SU-DHL-6 (cell line): Measurements from ENCODE around the gene MESP2.

Experiments
- H2AFZ ChIP-seq: fragments of 200-600 bp; sonication (generic); 2 replicates; pipeline ENCODE4 v1.6.1; 2014; ENCODE audit warnings: low read depth, mild to moderate bottlenecking, moderate library complexity, mixed read lengths, antibody characterized with exemption, low read length; ENCODE audit not compliant: severe bottlenecking
- H3F3A ChIP-seq: fragments of 200-600 bp; shearing (Covaris generic); 2 replicates; pipeline ENCODE4 v1.6.0; 2016; ENCODE audit warnings: antibody characterized with exemption, mild to moderate bottlenecking; ENCODE audit not compliant: insufficient read depth
- H3K27ac ChIP-seq: fragments of 200-600 bp; sonication (generic); 2 replicates; pipeline ENCODE4 v1.5.1; 2016; ENCODE audit warnings: low read depth, mild to moderate bottlenecking, low read length, moderate library complexity, mixed read lengths
- H3K27me3 ChIP-seq: fragments of 200-600 bp; sonication (generic), shearing (Covaris generic); 2 replicates; pipeline ENCODE4 v1.6.0; 2014; ENCODE audit warnings: mild to moderate bottlenecking, low read length
- H3K36me3 ChIP-seq: fragments of 200-600 bp; sonication (generic); 2 replicates; pipeline ENCODE4 v1.6.1; 2014; ENCODE audit warnings: mild to moderate bottlenecking, low read length, mixed read lengths
- H3K4me2 ChIP-seq: fragments of 300-600, 200-600 bp; shearing (Covaris generic), sonication (generic); 2 replicates; pipeline ENCODE4 v1.6.0; 2014; ENCODE audit warnings: low read length, low read depth, mild to moderate bottlenecking; ENCODE audit not compliant: poor library complexity, severe bottlenecking
- H3K4me3 ChIP-seq: fragments of 200-600 bp; sonication (generic); 2 replicates; pipeline ENCODE4 v1.5.1; 2014; ENCODE audit warnings: antibody characterized with exemption, low read length, mild to moderate bottlenecking, mixed read lengths; ENCODE audit not compliant: insufficient read depth, poor library complexity, severe bottlenecking
- H3K79me2 ChIP-seq: fragments of 200-600 bp; sonication (generic); 2 replicates; pipeline ENCODE4 v1.6.1; 2014; ENCODE audit warnings: mild to moderate bottlenecking, low read length, moderate library complexity; ENCODE audit not compliant: insufficient read depth
- H3K9ac ChIP-seq: fragments of 200-600 bp; sonication (generic); 2 replicates; pipeline ENCODE4 v1.7.0; 2014; ENCODE audit warnings: mild to moderate bottlenecking, low read length
- H3K9me2 ChIP-seq: fragments of 200-600 bp; sonication (generic); replicated peaks from 2 replicates; pipeline ENCODE4 v1.6.1; 2014; ENCODE audit warnings: low read length; ENCODE audit not compliant: insufficient read depth
- H3K9me3 ChIP-seq: fragments of 200-600 bp; sonication (generic); 2 replicates; pipeline ENCODE4 v1.6.1; 2014; ENCODE audit warnings: low read length, mixed read lengths; ENCODE audit not compliant: insufficient read depth
- H4K20me1 ChIP-seq: fragments of 200-600 bp; sonication (generic); 2 replicates; pipeline ENCODE4 v1.6.1; 2014; ENCODE audit warnings: low read depth, mild to moderate bottlenecking, antibody characterized with exemption, low read length, moderate library complexity, mixed read lengths
- EZH2phosphoT487 ChIP-seq: fragments of 200-600 bp; sonication (generic), shearing (Covaris generic); conservative IDR thresholded peaks from 2 replicates; pipeline ENCODE4 v1.6.1; 2018; ENCODE audit warnings: mild to moderate bottlenecking, antibody characterized with exemption, low read length, moderate library complexity, mixed read lengths
- TF ChIP-seq, protein P1 (sequence below): fragments of 200-600 bp; sonication (generic); IDR thresholded peaks from one replicate; pipeline ENCODE4 v1.5.1; 2017; ENCODE audit warnings: antibody characterized with exemption, mild to moderate bottlenecking, low read length, moderate library complexity; ENCODE audit not compliant: insufficient read depth, poor library complexity, severe bottlenecking

Gene MESP2

DNA sequence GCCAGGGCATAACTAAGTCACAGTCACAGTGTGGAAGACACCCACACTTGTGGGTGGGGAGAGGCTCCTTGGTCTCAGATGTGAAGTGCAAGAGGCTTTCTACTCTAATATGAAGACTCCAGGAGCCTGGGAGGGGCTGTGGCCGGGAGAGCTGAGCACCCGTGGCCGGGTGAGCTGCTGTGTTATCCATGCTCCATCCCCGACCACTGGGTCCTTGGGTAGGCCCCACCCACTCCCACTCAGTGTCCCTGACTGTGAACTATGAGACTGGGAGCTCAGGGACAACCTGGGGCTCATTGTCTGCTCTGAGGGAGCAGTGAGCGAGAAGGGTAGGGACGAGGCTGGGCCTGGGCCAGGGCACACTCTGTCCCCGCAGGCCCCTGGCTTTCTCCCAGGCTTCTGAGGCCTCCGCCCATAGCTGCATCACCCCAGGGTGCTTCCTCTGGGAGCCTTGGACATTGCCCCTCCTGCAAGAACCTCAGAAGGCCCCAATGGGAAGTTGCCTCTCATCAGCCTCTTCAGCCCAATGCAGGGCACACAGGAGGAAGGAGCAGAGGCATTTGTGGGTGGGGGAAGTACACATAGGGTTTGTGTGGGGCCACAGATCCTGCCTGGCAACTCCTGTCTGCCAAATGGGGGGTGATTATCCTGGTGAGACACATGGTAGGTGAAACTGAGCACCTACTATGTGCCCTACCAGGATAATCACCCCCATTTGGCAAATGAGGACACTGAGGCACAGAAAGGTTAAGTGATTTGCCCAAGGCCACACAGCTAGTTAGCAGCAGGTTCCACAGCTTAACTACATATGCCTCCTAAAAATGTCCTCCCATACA is 36.1 kb downstream of the MESP2 start:
- Histone ChIP-seq H3K79me2 (no peaks in the 10 kb centered on the region), H3K4me2 (no peak overlapping the region), H3F3A (no peaks in the 10 kb centered on the region), H3K9ac (no peak overlapping the region), H3K9me2 (no peaks in the 10 kb centered on the region), H3K36me3 (no peaks in the 10 kb centered on the region), H3K9me3 (no peaks in the 10 kb centered on the region), H4K20me1 (no peaks in the 10 kb centered on the region), H3K27me3 (no peaks in the 10 kb centered on the region), H2AFZ (peak overlapping the region; percentile 19), H3K27ac (no peak overlapping the region), H3K4me3 (no peak overlapping the region)
- TF ChIP-seq EZH2phosphoT487, result no peak
- TF ChIP-seq, protein P1, sequence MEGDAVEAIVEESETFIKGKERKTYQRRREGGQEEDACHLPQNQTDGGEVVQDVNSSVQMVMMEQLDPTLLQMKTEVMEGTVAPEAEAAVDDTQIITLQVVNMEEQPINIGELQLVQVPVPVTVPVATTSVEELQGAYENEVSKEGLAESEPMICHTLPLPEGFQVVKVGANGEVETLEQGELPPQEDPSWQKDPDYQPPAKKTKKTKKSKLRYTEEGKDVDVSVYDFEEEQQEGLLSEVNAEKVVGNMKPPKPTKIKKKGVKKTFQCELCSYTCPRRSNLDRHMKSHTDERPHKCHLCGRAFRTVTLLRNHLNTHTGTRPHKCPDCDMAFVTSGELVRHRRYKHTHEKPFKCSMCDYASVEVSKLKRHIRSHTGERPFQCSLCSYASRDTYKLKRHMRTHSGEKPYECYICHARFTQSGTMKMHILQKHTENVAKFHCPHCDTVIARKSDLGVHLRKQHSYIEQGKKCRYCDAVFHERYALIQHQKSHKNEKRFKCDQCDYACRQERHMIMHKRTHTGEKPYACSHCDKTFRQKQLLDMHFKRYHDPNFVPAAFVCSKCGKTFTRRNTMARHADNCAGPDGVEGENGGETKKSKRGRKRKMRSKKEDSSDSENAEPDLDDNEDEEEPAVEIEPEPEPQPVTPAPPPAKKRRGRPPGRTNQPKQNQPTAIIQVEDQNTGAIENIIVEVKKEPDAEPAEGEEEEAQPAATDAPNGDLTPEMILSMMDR, result no peak

DNA sequence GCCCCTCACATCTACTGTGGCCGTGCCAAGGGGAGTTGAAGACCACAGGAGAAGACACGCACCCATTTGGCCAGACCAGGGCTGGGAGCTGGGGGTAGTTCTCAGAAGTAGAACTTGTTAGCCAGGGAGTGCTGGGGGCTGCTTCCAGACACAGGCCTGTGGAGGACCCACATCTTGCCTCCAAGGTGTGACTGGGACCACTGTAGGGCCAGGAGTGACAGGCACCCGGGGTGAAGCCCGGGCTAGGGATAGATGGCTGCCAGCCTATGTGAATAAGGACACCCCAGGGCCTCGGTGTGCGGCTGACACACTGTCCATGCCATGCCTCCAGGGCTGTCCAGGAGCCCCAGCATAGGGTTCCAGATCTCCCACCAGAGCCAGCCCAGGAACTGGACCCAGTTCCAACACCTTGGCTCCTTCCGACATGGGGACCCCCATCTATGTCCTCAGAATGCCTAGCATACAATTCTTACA is 36.8 kb downstream of the MESP2 start:
- H3K4me2 ChIP-seq, result no peak overlapping the region
- H3K36me3 ChIP-seq, result no peaks in the 10 kb centered on the region
- H2AFZ ChIP-seq, result no peak overlapping the region
- no peaks in the 10 kb centered on the region for H3K9me2 ChIP-seq
- H3K4me3 ChIP-seq, result no peak overlapping the region
- no peaks in the 10 kb centered on the region for H4K20me1 ChIP-seq
- TF ChIP-seq, protein P1, result no peak
- no peak for TF ChIP-seq EZH2phosphoT487
- H3K79me2 ChIP-seq, result no peaks in the 10 kb centered on the region
- H3K27me3 ChIP-seq, result no peaks in the 10 kb centered on the region
- no peak overlapping the region for H3K27ac ChIP-seq
- H3K9ac ChIP-seq, result no peak overlapping the region
- H3F3A ChIP-seq, result no peaks in the 10 kb centered on the region
- no peaks in the 10 kb centered on the region for H3K9me3 ChIP-seq

- Histone ChIP-seq H3K79me2 (no peaks in the 10 kb centered on the region), H4K20me1 (no peaks in the 10 kb centered on the region), H3K4me2 (no peak overlapping the region), H2AFZ (no peak overlapping the region), H3F3A (no peaks in the 10 kb centered on the region), H3K9me2 (no peaks in the 10 kb centered on the region), H3K4me3 (no peak overlapping the region), H3K27me3 (no peaks in the 10 kb centered on the region), H3K9me3 (no peaks in the 10 kb centered on the region), H3K36me3 (no peaks in the 10 kb centered on the region), H3K27ac (no peak overlapping the region), H3K9ac (no peak overlapping the region)
- TF ChIP-seq, protein P1, result no peak
Observed at GRCh38 chr15:89813381-89814111, 37.4 kb downstream of the MESP2 start.
